PC-3 (cell line): Measurements from ENCODE around the gene METTL26. TPM values are rescaled to one million over a fixed set of nuclear protein-coding genes. Genes with fewer than 3 reads are reported as not detected.
A peak's percentile ranks its signal among the peaks of the same experiment; 100 is the strongest.

Experiments
- ATAC-seq: fragments of 200-7000 bp; cut with Tn5 transposase; 2 replicates; pipeline ENCODE4 v1.9.1; 2020; ENCODE audit warnings: mild to moderate bottlenecking, moderate library complexity
- Bru-seq: library from RNA; stranded (reverse); fragments of 400-500 nt; gene quantifications from one replicate; lab custom pipeline; 2021; lab: Mats Ljungman, UMichigan
- BruChase-seq, 2 experiments: library from RNA; stranded (reverse); fragments of 400-500 nt; gene quantifications; one replicate each; lab custom pipeline; 2021; lab: Mats Ljungman, UMichigan
- BruUV-seq: library from RNA; stranded (reverse); fragments of 400-500 nt; replicated peaks from 2 replicates; lab custom pipeline; 2021; lab: Mats Ljungman, UMichigan
- CTCF ChIA-PET: fragments of 300-600 bp; sonication (Branson Sonifier 250); formaldehyde crosslinking; loops from one replicate; lab custom pipeline; 2022; ENCODE audit warnings: antibody characterized with exemption; lab: Charles Lee
- POLR2A ChIA-PET: fragments of 300-600 bp; sonication (Branson Sonifier 250); formaldehyde crosslinking; loops from one replicate; lab custom pipeline; 2022; ENCODE audit warnings: antibody characterized with exemption; ENCODE audit not compliant: unreplicated experiment; lab: Charles Lee
- DNase-seq: peaks from one replicate; pipeline ENCODE4 v3.0.0-alpha.2; 2015
- H2AFZ ChIP-seq: fragments of 300-600 bp; sonication (generic); 2 replicates; pipeline ENCODE4 v1.6.0; 2016; ENCODE audit warnings: antibody characterized with exemption, low read length
- H3F3A ChIP-seq: fragments of 300-600 bp; sonication (generic); one replicate; pipeline ENCODE4 v1.6.0; 2017; ENCODE audit warnings: antibody characterized with exemption, low read length, control low read depth, mild to moderate bottlenecking; ENCODE audit not compliant: unreplicated experiment
- H3K27ac ChIP-seq: fragments of 300-600 bp; sonication (generic); 2 replicates; pipeline ENCODE4 v1.5.1; 2016; ENCODE audit warnings: mild to moderate bottlenecking, low read length
- H3K27me3 ChIP-seq: fragments of 300-600 bp; sonication (generic); 2 replicates; pipeline ENCODE4 v1.6.1; 2016; ENCODE audit warnings: low read length, mixed read lengths
- H3K36me3 ChIP-seq: fragments of 300-600 bp; sonication (generic); 2 replicates; pipeline ENCODE4 v1.6.1; 2016; ENCODE audit warnings: low read depth, mixed run types, low read length, mixed read lengths
- H3K4me1 ChIP-seq: fragments of 300-600 bp; sonication (generic); 2 replicates; pipeline ENCODE4 v1.5.1; 2016; ENCODE audit warnings: low read length; ENCODE audit not compliant: insufficient read depth
- H3K4me2 ChIP-seq: fragments of 300-600 bp; sonication (generic); 2 replicates; pipeline ENCODE4 v1.6.0; 2016; ENCODE audit warnings: low read length
- H3K4me3 ChIP-seq: fragments of 300-600 bp; sonication (generic); 2 replicates; pipeline ENCODE4 v1.5.1; 2016; ENCODE audit warnings: mild to moderate bottlenecking, low read length, mixed read lengths
- H3K79me2 ChIP-seq: fragments of 300-600 bp; sonication (generic); 2 replicates; pipeline ENCODE4 v1.6.1; 2017; ENCODE audit warnings: low read length, mixed read lengths
- H3K9ac ChIP-seq: fragments of 300-600 bp; sonication (generic); 2 replicates; pipeline ENCODE4 v1.6.0; 2016; ENCODE audit warnings: mild to moderate bottlenecking, low read length
- H3K9me2 ChIP-seq: fragments of 300-600 bp; sonication (generic); replicated peaks from 2 replicates; pipeline ENCODE4 v1.6.1; 2016; ENCODE audit warnings: mixed run types, low read length, mixed read lengths
- H3K9me3 ChIP-seq: fragments of 300-600 bp; sonication (generic); 2 replicates; pipeline ENCODE4 v1.6.1; 2016; ENCODE audit warnings: low read length, mixed read lengths
- H4K20me1 ChIP-seq: fragments of 300-600 bp; sonication (generic); 2 replicates; pipeline ENCODE4 v1.6.1; 2016; ENCODE audit warnings: low read length, mixed read lengths
- CTCF ChIP-seq: fragments of 300-600 bp; sonication (generic); conservative IDR thresholded peaks from 2 replicates; pipeline ENCODE4 v1.5.1; 2017; ENCODE audit warnings: antibody characterized with exemption, low read depth, mild to moderate bottlenecking, low read length
- EZH2 ChIP-seq: fragments of 300-600 bp; sonication (generic); IDR thresholded peaks from one replicate; pipeline ENCODE4 v1.6.1; 2017; ENCODE audit warnings: antibody characterized with exemption, mild to moderate bottlenecking, low read length; ENCODE audit not compliant: unreplicated experiment
- EZH2phosphoT487 ChIP-seq: fragments of 300-600 bp; sonication (generic); IDR thresholded peaks from 2 replicates; pipeline ENCODE4 v1.6.1; 2018; ENCODE audit warnings: mild to moderate bottlenecking, antibody characterized with exemption, low read length, borderline replicate concordance
- intact Hi-C: fragments of 100-400 bp; cut with micrococcal nuclease; formaldehyde crosslinking; loops from 2 replicates; pipeline ENCODE4 v1.9.0; 2023
- long read RNA-seq: library from polyadenylated mRNA; unstranded; transcript quantifications from one replicate; pipeline ENCODE4 v2.0.0, GENCODE V29; 2021; ENCODE audit not compliant: unreplicated experiment
- total RNA-seq: library from RNA; depleted of rRNA; stranded (reverse); fragments of >200 nt; gene quantifications from 2 replicates; pipeline ENCODE4 v1.2.3, GENCODE V29; 2014; rRNA removed

METTL26 gene
- total RNA-seq (179 and 207 TPM in 2 replicates), Bru-seq, nascent RNA (percentile 69 among the genes with signal in this experiment), BruChase-seq, experiment 1, labeled RNA remaining after a 6-hour chase (percentile 59 among the genes with signal in this experiment), BruChase-seq, experiment 2, labeled RNA remaining after a 2-hour chase (percentile 62 among the genes with signal in this experiment)
- long read RNA-seq, transcript METTL26-211 (5 exons, 588 nt): minor isoform, 8 of 88 reads
- long read RNA-seq, transcript METTL26-202 (3 exons, 544 nt): minor isoform, 15 of 88 reads
- long read RNA-seq, transcript METTL26-201 (6 exons, 794 nt): minor isoform, 14 of 88 reads
- long read RNA-seq, transcript METTL26-206 (3 exons, 1,710 nt): major isoform, 19 of 88 reads
- long read RNA-seq, partial matches to known transcripts: 8 of 88 reads
- long read RNA-seq, other reads (novel, unspliced or antisense): 17 of 88 reads

DNA sequence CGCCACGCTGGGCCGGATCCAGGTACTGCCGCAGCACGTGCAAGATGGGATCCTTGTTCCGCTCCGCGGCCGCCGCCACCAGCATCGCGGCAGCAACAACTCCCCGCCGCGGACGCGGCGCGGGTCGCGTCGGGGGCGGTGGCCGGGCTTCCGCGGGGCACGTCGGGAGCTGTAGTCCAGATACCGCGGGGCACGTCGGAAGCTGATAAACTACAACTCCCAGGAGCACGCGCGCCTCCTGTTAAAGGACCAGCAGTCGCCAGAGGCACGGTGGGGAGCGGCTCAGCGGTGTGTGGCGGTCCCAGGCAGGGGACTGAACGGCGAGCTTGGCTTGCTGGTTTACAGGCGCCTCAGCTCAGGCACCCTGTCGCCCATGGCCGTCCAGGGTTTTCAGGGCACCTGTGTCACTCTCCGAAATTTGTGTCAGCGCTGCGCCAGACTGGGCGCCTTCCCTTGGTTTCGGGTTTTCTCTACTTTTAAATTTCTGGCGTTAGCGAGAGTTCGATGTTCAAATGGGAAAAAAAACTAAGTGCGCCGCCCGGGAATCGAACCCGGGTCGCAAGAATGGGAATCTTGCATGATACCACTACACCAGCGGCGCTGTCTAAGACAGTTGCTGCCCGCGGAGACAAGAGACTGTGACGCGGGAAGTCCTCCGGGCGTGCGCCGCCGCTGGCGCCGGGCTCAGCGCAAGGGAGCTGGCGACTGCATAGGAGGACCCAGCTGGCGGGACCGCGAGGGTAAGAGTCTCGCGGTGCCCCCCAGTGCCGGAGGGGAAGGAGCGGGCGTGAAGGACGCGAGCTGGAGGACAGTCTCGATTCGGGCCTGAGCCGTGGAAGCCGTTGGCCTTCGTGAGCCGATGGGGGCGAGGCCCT, at the start of gene METTL26:
Gene METTL26, minus strand, starts transcription at position 100 of the 875 bp plus-strand sequence. Its CDS starts 15 bp downstream, at position 85.
- H3K9me3 ChIP-seq: no peaks in the 10 kb centered on the region
- H3K36me3 ChIP-seq: no peaks in the 10 kb centered on the region
- TF ChIP-seq EZH2 (no peak), CTCF (no peak), EZH2phosphoT487 (no peak)
- H3F3A ChIP-seq: no peaks in the 10 kb centered on the region
- peak within 1 kb of the TSS; percentile 90 for H3K4me3 ChIP-seq
- peak within 1 kb of the TSS; percentile 83 for H3K9ac ChIP-seq
- H4K20me1 ChIP-seq: no peaks in the 10 kb centered on the region
- no peaks in the 10 kb centered on the region for H3K27me3 ChIP-seq
- ATAC-seq (peak; percentile 88), DNase-seq (peak; percentile 88)
- H3K4me1 ChIP-seq: peaks cover 3% of the 10 kb centered on the region; the same call in 1 of the 2 replicates
- H3K79me2 ChIP-seq: peaks cover 12% of the 10 kb centered on the region
- ChIA-PET CTCF (interaction anchor here (0.5 to 0.8 kb wide), 2 partner anchors 46 to 109 kb away, joined by 3 read pairs; partner anchors contain the start of gene RAB40C), POLR2A (interaction anchor here (1.0 kb wide), 1 partner anchor 59 kb away, joined by 4 read pairs; no protein-coding TSS in a partner anchor)
- peak within 1 kb of the TSS; percentile 66 for H2AFZ ChIP-seq
- no peaks in the 10 kb centered on the region for H3K9me2 ChIP-seq
- BruUV-seq: TSS peak; percentile 91
- intact Hi-C loops: loop anchor here (5.0 kb wide), 1 partner anchor 49 kb away; no protein-coding TSS in a partner anchor
- H3K27ac ChIP-seq: peak within 1 kb of the TSS; percentile 54
- peak within 1 kb of the TSS; percentile 97 for H3K4me2 ChIP-seq

GRCh38 chr16:684961-685696, 49.0 kb upstream of the METTL26 start:
- no TSS peak for BruUV-seq
- DNase-seq: no peak
- ChIA-PET CTCF (no interaction called here), POLR2A (no interaction called here)
- no peaks in the 10 kb centered on the region for H3K9me2 ChIP-seq
- no peaks in the 10 kb centered on the region for H3K9me3 ChIP-seq
- H2AFZ ChIP-seq: no peak overlapping the region
- no peak overlapping the region for H3K9ac ChIP-seq
- TF ChIP-seq CTCF (no peak), EZH2phosphoT487 (no peak), EZH2 (no peak)
- H3F3A ChIP-seq: no peaks in the 10 kb centered on the region
- no peak overlapping the region for H3K4me3 ChIP-seq
- peaks cover 10% of the 10 kb centered on the region; the same call in 1 of the 2 replicates for H4K20me1 ChIP-seq
- peak overlapping the region; percentile 37; the same call in 1 of the 2 replicates for H3K4me2 ChIP-seq
- no peak overlapping the region for H3K27ac ChIP-seq
- peaks cover 34% of the 10 kb centered on the region for H3K4me1 ChIP-seq
- peaks cover 47% of the 10 kb centered on the region for H3K79me2 ChIP-seq
- H3K27me3 ChIP-seq: no peaks in the 10 kb centered on the region
- intact Hi-C loops: no loop called here
- no peak for ATAC-seq
- H3K36me3 ChIP-seq: peaks cover 6% of the 10 kb centered on the region
